Stimulated activated naive B cell treated with anti-CD40 and anti-IgM and Interleukin-4, amounts not matched to agents 10 μg/mL and 1 μg/mL and 100 μg/mL, for 72 hours (primary cell): ENCODE results near the gene ERMARD.

Experiments
- ATAC-seq, 2 donors: fragments of 150-1000 bp; cut with Tn5 transposase; replicated peaks; 2 replicates each; pipeline ENCODE4 v1.10.0; 2021; ENCODE audit warnings: moderate library complexity in 1 of 2
- DNase-seq: peaks from one replicate; pipeline ENCODE4 v3.0.0; 2021
- H3K27ac Mint-ChIP-seq: one replicate; pipeline ENCODE4 v1.8.0; 2022; ENCODE audit warnings: mild to moderate bottlenecking, mixed read lengths
- H3K27me3 Mint-ChIP-seq, 2 donors: one replicate each; pipeline ENCODE4 v1.8.0; 2022; ENCODE audit warnings: mixed read lengths in 2 of 2
- H3K36me3 Mint-ChIP-seq, 2 donors: one replicate each; pipeline ENCODE4 v1.8.0; 2022; ENCODE audit warnings: mixed read lengths in 2 of 2, mild to moderate bottlenecking in 1 of 2
- H3K4me1 Mint-ChIP-seq, 2 donors: one replicate each; pipeline ENCODE4 v1.8.0; 2022; ENCODE audit warnings: mixed read lengths in 2 of 2, mild to moderate bottlenecking in 1 of 2
- H3K4me3 Mint-ChIP-seq, 2 donors: one replicate each; pipeline ENCODE4 v1.8.0; 2022; ENCODE audit warnings: mild to moderate bottlenecking in 2 of 2, mixed read lengths in 2 of 2, moderate library complexity in 1 of 2
- H3K9me3 Mint-ChIP-seq, 2 donors: one replicate each; pipeline ENCODE4 v1.8.0; 2022; ENCODE audit warnings: mixed read lengths in 2 of 2, mild to moderate bottlenecking in 1 of 2

Gene ERMARD

DNA sequence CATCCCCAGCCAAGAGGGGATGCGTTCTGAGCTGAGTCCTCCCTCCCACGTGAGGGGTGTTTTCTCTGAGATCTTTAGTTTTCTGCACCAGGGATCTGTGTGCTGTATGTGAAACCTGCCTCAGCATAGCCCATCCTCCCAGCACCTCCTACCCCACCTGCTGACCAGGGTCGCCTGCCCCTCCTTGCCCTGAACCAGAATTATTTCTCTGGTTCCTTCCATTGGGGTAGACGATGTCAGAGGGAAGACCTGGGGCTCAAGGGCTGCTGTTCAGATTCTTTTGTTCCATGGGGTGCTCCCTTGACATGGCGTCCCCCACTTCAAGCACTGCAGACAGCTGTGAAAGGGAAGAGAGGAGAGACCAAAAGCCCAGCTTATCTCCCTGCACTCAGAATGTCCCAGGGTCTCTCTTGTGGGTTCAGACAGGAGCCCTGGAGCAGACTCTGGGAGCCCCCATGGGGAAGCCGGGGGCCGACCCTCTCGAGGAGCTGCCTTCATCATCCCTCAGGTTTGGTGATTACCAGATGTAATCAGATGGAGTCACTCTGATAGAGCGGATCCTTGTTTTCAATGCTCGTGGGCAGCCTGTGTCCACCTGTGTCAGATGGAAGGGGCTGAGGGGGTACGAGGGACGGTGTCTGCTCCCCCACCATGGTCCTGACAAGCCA lies 74.3 kb downstream of the ERMARD start:
- Mint-ChIP-seq H3K27ac (no peak overlapping the region), H3K9me3 (peaks cover 0 to 6% of the 10 kb centered on the region in 2 donors), H3K4me3 (no peak overlapping the region), H3K4me1 (no peaks in the 10 kb centered on the region), H3K36me3 (peaks cover 2 to 3% of the 10 kb centered on the region in 2 donors), H3K27me3 (peaks cover 49 to 76% of the 10 kb centered on the region in 2 donors)
- DNase-seq = no peak
- no peak for ATAC-seq

DNA sequence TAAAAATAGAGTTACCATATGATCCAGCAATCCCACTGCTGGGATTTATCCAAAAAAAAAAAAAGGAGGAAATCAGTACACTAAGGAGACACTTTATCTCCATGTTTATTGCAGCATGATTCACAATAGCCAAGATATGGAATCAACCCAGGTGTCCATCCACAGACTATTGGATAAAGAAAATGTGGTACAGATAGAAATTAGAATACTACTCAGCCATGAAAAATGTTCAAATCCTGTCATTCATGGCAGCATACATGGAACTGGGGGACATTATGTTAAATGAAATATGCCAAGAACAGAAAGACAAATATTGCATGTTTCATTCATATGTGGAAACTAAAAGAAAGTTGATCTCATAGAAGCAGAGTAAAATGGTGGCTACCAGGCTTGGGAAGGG lies 75.3 kb downstream of the ERMARD start:
- Mint-ChIP-seq H3K27me3 (peaks cover 54 to 78% of the 10 kb centered on the region in 2 donors), H3K27ac (no peak overlapping the region), H3K36me3 (peaks cover 3 to 4% of the 10 kb centered on the region in 2 donors), H3K4me1 (peaks cover 6% of the 10 kb centered on the region in 2 donors), H3K9me3 (peaks cover 0 to 6% of the 10 kb centered on the region in 2 donors), H3K4me3 (no peak overlapping the region)
- ATAC-seq = no peak
- DNase-seq = no peak

DNA sequence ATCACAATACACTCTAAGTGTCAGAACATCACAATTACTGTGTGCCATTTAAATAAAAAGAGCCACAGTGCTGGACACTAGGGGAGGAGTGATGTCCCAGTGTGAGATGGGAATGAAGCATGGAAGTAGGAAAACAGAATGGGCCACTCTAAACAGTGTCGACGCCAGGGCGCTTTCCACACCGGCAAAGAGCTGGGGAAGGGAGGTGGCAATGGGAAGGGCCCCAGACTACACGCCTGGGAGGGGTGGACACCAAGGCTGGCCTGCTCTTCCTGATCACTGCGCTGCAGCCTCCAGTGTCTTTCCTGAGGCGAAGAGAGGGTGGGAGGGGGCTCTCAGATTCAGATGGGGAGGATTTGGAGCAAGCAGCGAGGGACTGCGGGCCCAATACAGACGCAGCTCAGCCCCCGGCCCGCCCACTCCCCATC lies 75.9 kb downstream of the ERMARD start:
- Mint-ChIP-seq H3K4me3 (no peak overlapping the region), H3K36me3 (peaks cover 3 to 4% of the 10 kb centered on the region in 2 donors), H3K9me3 (peaks cover 0 to 6% of the 10 kb centered on the region in 2 donors), H3K4me1 (peaks cover 7 to 9% of the 10 kb centered on the region in 2 donors), H3K27ac (no peak overlapping the region), H3K27me3 (peaks cover 56 to 79% of the 10 kb centered on the region in 2 donors)
- DNase-seq = no peak
- no peak for ATAC-seq

DNA sequence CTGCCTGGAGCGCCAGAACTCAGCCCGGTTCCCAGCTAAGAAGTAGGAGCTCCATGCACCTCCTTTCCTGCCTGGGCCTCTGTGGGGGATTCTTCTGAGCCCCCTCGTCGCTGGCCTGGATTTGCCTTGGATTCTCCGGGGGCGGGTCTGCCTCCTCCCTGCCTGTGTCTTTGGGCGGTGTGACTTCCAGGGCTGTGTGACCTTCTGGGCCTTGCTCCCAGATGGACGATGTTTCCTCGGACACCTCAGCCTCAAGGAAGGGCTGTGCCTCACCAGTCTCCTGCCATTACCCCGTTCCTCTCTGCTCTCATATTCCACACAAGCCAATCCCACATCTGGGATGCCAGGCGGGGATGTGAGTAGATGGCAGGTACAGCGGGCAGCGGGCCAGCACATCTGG lies 76.8 kb downstream of the ERMARD start:
- H3K4me3 Mint-ChIP-seq = no peak overlapping the region
- H3K9me3 Mint-ChIP-seq = peaks cover 0 to 6% of the 10 kb centered on the region in 2 donors
- no peak overlapping the region for H3K27ac Mint-ChIP-seq
- peaks cover 7 to 9% of the 10 kb centered on the region in 2 donors for H3K4me1 Mint-ChIP-seq
- ATAC-seq (no peak), DNase-seq (no peak)
- peaks cover 3 to 4% of the 10 kb centered on the region in 2 donors for H3K36me3 Mint-ChIP-seq
- peaks cover 49 to 70% of the 10 kb centered on the region in 2 donors for H3K27me3 Mint-ChIP-seq

DNA sequence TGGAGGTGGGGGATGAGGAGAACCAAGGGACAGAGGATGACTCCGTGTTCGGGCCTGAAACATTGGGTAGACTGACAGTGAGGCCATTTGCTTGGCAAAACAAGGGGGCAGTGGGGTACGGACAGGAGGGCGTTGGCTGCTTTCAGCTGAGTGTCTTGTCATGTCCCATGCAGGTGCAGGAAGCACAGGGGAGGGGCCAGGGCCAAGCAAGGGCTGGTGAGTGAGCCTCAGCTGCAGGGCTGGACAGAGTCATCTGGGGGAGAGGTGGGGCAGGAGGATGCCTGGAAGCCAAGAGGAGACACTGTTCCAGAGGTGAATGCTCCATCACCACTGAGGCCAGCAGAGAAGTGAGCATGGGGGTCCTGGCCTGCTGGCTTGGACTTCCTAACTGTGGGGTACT lies 78.4 kb downstream of the ERMARD start:
- no peak for DNase-seq
- Mint-ChIP-seq H3K27me3 (peaks cover 47 to 70% of the 10 kb centered on the region in 2 donors), H3K4me1 (peaks cover 7 to 9% of the 10 kb centered on the region in 2 donors), H3K4me3 (no peak overlapping the region), H3K27ac (no peak overlapping the region), H3K36me3 (peaks cover 3 to 4% of the 10 kb centered on the region in 2 donors), H3K9me3 (peaks cover 0 to 6% of the 10 kb centered on the region in 2 donors)
- ATAC-seq = no peak

DNA sequence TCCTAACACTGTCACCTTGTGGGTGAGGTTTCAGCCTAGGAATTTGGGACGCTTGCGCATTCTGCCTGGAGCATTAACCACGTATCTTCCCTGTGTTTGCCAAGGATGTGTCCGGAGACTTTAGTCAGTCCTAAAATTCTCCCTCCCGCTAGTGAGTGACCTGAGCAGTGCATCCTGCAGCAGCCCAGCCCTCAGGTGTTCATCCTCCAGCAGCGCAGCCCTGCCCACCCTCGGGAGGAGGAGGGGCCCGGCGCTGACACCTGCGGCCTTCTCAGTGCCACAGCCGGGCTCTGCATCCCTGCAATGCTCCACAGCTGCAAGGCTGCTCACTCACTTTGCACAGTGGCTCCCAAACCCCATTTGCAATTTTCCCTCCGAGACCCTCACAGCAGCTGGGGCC lies 79.5 kb downstream of the ERMARD start:
- Mint-ChIP-seq H3K36me3 (peaks cover 3 to 4% of the 10 kb centered on the region in 2 donors), H3K27me3 (peaks cover 42 to 71% of the 10 kb centered on the region in 2 donors), H3K27ac (no peak overlapping the region), H3K4me1 (peaks cover 7 to 9% of the 10 kb centered on the region in 2 donors), H3K9me3 (peaks cover 0 to 6% of the 10 kb centered on the region in 2 donors), H3K4me3 (no peak overlapping the region)
- ATAC-seq (no peak), DNase-seq (no peak)
